ENCODE data around the gene CTSW.

CTSW gene

DNA sequence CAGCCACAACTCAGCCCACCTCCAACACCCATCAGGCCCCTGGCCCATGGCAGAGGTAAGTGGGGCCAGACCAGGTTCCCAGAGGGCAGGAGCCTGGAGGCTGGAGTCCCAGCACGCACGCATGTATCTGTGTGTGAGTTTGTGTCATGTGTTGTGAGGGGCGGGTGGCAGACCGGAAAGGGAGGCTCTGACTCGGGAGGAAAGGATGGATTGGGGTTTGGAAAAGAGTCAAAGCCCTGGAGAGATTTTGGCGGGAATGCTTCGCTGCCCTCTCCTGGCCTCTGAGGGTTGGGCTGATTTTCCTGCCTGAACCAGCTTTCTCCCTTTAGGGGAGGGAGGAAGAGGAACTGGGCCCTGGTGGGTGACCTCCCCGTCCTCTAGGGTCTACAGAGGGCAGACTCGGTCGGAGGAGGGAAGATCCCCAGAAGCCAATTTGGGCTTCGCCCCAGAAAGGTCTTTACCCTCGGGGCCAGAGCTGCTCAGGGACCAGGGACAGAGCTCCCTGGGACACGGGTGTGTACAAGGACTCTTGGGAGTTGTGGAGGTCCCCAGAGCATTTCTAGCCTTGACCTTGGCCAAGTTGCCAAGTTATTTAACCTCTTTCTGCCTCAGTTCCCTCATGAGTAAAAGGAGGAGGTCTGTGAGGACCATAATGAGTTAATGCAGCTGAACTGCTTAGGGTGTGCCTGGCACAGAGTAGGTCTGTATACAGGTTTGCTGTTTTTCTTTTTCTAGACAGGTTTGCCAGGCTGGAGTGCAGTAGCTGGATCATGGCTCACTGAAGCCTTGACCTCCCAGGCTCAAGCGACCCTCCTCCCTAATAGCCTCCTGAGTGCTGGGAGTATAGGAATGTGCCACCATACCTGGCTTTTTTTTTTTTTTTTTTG, 32.3 kb downstream of the CTSW start:
- peak; percentile 77 for DNase-seq (ENCODE audit: low read depth)
- H3K4me3 ChIP-seq (ENCODE audit: low read depth, low read length) = no peak overlapping the region
- TF ChIP-seq POLR2A (IDR thresholded peaks at IDR 0.05; ENCODE audit: extremely low read depth, insufficient read length) = no peak
- no peak for TF ChIP-seq MYC (IDR thresholded peaks at IDR 0.05; ENCODE audit: low read depth, low read length)
- TF ChIP-seq, protein P1, sequence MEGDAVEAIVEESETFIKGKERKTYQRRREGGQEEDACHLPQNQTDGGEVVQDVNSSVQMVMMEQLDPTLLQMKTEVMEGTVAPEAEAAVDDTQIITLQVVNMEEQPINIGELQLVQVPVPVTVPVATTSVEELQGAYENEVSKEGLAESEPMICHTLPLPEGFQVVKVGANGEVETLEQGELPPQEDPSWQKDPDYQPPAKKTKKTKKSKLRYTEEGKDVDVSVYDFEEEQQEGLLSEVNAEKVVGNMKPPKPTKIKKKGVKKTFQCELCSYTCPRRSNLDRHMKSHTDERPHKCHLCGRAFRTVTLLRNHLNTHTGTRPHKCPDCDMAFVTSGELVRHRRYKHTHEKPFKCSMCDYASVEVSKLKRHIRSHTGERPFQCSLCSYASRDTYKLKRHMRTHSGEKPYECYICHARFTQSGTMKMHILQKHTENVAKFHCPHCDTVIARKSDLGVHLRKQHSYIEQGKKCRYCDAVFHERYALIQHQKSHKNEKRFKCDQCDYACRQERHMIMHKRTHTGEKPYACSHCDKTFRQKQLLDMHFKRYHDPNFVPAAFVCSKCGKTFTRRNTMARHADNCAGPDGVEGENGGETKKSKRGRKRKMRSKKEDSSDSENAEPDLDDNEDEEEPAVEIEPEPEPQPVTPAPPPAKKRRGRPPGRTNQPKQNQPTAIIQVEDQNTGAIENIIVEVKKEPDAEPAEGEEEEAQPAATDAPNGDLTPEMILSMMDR (IDR thresholded peaks at IDR 0.05; ENCODE audit: low read depth, low read length) = peak; percentile 59

DNA sequence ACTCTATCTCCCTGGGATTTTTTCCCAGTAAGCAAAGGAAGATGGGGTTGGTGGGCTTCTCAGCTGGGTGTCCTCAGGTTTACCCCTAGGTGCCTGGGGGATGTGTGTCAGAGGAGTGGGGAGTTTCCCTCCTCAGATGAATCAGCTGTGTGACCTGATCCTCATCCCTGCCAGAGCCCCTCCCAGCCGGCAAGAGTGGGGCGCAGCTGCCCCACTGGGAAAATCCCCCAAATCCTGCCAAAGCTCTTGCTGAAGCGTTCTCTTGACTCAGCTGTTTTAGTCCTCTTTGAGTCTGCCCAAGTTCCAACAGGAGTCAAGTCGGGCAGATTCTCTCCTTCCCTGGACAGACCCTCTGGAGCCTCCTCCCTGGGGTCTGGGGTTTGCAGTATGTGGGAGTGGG, 33.2 kb downstream of the CTSW start:
- DNase-seq (ENCODE audit: low read depth) = no peak
- no peak overlapping the region for H3K4me3 ChIP-seq (ENCODE audit: low read depth, low read length)
- TF ChIP-seq, protein P1 (IDR thresholded peaks at IDR 0.05; ENCODE audit: low read depth, low read length) = no peak
- TF ChIP-seq, protein P2, sequence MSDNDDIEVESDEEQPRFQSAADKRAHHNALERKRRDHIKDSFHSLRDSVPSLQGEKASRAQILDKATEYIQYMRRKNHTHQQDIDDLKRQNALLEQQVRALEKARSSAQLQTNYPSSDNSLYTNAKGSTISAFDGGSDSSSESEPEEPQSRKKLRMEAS (IDR thresholded peaks at IDR 0.05; ENCODE audit: low read depth, low read length) = no peak
- no peak for TF ChIP-seq POLR2A (IDR thresholded peaks at IDR 0.05; ENCODE audit: extremely low read depth, insufficient read length)
- TF ChIP-seq MYC (IDR thresholded peaks at IDR 0.05; ENCODE audit: low read depth, low read length) = no peak

DNA sequence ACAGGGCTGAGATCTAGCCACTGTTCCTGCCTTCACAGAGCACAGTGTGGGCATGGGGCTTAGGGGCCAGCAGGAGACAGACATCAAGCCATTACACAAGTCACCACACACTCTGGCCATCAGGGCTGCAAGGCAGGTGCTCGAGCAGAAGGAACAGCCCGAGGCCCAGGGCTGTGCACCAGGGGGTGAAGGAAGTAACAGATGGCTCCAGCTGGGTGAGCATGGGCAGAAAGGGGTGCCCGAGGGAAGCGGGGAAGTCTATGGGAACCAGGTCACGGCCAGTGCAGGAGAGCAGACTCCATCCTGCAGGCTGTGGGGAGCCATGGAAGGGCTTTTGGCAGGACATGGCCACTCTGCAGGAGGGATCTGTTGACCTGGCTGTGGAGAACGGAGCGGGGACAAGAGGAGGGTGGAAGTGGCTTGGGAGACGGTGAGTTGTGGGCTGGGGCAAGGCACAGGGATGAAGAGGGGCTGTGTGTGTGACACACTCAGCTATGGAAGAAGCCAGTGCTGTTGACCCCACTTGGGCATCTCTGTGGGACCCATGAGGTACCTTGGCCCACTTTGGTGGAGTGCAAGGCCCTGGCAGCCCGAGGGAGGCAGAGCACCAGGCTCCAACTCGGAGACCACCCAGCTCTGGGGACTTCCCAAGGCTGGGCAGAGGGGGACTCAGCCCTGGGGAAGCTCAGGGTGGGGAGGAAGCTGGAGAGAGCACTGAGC, 35.6 kb downstream of the CTSW start:
- peak; percentile 73 for DNase-seq (ENCODE audit: low read depth)
- peak overlapping the region; percentile 19 for H3K4me3 ChIP-seq (ENCODE audit: low read depth, low read length)
- TF ChIP-seq, protein P1 (IDR thresholded peaks at IDR 0.05; ENCODE audit: low read depth, low read length) = no peak
- TF ChIP-seq MYC (IDR thresholded peaks at IDR 0.05; ENCODE audit: low read depth, low read length) (no peak), POLR2A (IDR thresholded peaks at IDR 0.05; ENCODE audit: extremely low read depth, insufficient read length) (no peak)
- TF ChIP-seq, protein P2 (IDR thresholded peaks at IDR 0.05; ENCODE audit: low read depth, low read length) = no peak

DNA sequence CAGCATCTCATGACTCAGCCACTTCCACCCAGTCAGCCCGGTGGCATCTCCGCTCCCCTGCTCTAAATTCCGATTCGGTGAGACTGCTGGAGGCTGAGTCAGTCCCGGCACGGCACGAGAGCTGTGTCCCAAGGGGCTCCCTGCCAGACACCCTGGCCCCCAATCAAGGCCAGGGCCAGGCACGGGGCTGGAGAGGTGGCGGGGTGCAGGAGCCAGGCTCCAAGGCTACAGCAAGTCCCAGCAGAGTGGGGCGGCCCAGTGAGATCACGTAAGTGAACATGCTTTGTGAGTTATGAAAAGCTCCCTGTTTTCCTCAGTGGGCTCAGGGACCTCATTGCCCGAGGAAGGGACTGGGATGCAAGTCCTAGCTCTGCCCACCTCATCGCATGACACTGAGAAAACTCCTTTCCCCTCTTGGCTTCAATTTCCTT, 36.2 kb downstream of the CTSW start:
- TF ChIP-seq, protein P1 (IDR thresholded peaks at IDR 0.05; ENCODE audit: low read depth, low read length) = no peak
- TF ChIP-seq, protein P2 (IDR thresholded peaks at IDR 0.05; ENCODE audit: low read depth, low read length) = peak; percentile 24; the same call in 1 of the 2 replicates
- H3K4me3 ChIP-seq (ENCODE audit: low read depth, low read length) = peak overlapping the region; percentile 9
- DNase-seq (ENCODE audit: low read depth) = peak; percentile 96

DNA sequence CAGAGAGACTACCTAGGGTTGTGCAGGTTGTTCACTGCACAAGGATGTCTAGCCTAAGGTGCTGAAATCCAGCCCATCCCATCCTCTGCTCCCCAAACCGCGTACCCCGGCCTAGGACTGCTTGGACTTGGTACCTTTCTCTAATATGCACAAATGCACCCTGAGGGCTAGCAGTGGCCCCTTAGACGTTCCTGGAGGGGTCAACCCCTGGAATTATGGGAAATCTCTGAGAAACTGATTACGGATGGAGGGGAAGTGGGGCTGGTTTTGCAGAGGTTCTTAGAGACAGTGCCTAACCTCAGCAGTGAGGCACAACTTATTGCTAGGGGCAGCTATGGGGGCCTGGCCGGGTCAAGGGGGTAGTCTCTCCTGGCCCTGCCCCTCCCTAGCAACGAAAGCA, 36.8 kb downstream of the CTSW start:
- TF ChIP-seq POLR2A (IDR thresholded peaks at IDR 0.05; ENCODE audit: extremely low read depth, insufficient read length) = no peak
- no peak for TF ChIP-seq MYC (IDR thresholded peaks at IDR 0.05; ENCODE audit: low read depth, low read length)
- no peak overlapping the region for H3K4me3 ChIP-seq (ENCODE audit: low read depth, low read length)
- no peak for DNase-seq (ENCODE audit: low read depth)

DNA sequence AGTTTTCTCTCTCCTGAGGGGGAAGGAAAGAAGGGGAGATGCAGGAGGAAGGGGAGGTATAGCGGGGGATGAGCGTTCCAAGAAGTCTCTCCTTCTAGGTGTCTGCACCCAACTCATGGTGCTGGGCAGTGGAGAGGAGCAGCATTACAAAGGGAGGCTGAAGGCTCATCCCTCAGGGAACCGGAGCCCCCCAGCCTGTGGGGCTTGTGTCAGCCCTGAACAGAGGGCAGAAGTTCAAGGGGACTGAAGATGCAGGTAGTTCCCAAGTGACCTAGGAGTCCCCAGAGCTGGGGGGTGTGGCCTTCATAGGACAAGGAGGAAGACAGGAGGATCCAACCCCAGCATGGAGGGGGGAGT, 37.4 kb downstream of the CTSW start:
- TF ChIP-seq, protein P2 (IDR thresholded peaks at IDR 0.05; ENCODE audit: low read depth, low read length) = no peak
- TF ChIP-seq POLR2A (IDR thresholded peaks at IDR 0.05; ENCODE audit: extremely low read depth, insufficient read length) (no peak), MYC (IDR thresholded peaks at IDR 0.05; ENCODE audit: low read depth, low read length) (no peak)
- TF ChIP-seq, protein P1 (IDR thresholded peaks at IDR 0.05; ENCODE audit: low read depth, low read length) = no peak
- no peak for DNase-seq (ENCODE audit: low read depth)
- H3K4me3 ChIP-seq (ENCODE audit: low read depth, low read length) = no peak overlapping the region
